ENCODE results near the gene TBC1D5. TPM values are rescaled to one million over a fixed set of nuclear protein-coding genes. Genes with fewer than 3 reads are reported as not detected.

The TBC1D5 gene
- total RNA-seq, 1 experiment from 2014 or later = 30.4 TPM

GRCh38 chr3:17672506-17672905 is 69.9 kb downstream of the TBC1D5 start:
- H3K4me1 ChIP-seq (ENCODE audit: control insufficient read depth, insufficient read depth, low read length) = no peaks in the 10 kb centered on the region
- ChIA-PET CTCF (no interaction called here), POLR2A (no interaction called here)
- no peak for TF ChIP-seq CTCF (IDR thresholded peaks at IDR 0.05)
- TF ChIP-seq TCF7L2 (IDR thresholded peaks at IDR 0.05; ENCODE audit: low read depth, low read length) = no peak
- no peak for TF ChIP-seq REST (IDR thresholded peaks at IDR 0.05; ENCODE audit: insufficient read depth in 1 of 2, low read depth in 2 of 2, low read length in 1 of 2)
- no peak for TF ChIP-seq POLR2AphosphoS5 (IDR thresholded peaks at IDR 0.05; ENCODE audit: low read depth, low read length)
- no peak for TF ChIP-seq SIN3A (IDR thresholded peaks at IDR 0.05; ENCODE audit: borderline replicate concordance, insufficient read depth, low read depth, low read length)
- BruUV-seq (replicated peaks) = no TSS peak
- DNase-seq (ENCODE audit: low read depth, low spot score) (no peak), ATAC-seq (no peak)
- in situ Hi-C loops (cut with HindIII; ENCODE audit: low pct_unique_long_range_greater_than_20kb, low sequenced_read_pairs) (no loop called here), intact Hi-C loops (cut with micrococcal nuclease; ENCODE audit: unreplicated experiment) (no loop called here)
- no peaks in the 10 kb centered on the region for H3K36me3 ChIP-seq (ENCODE audit: control insufficient read depth, insufficient read depth, low read length)
- no peak overlapping the region for H3K27ac ChIP-seq (ENCODE audit: low read length)
- H3K4me3 ChIP-seq (ENCODE audit: low read depth in 2 of 2, low read length in 2 of 2) = no peak overlapping the region
- no peaks in the 10 kb centered on the region for H3K9me3 ChIP-seq (ENCODE audit: control insufficient read depth, insufficient read depth, low read depth, low read length)
- H3K27me3 ChIP-seq (ENCODE audit: control insufficient read depth, insufficient read depth, low read length) = no peaks in the 10 kb centered on the region

- H3K27ac ChIP-seq (ENCODE audit: low read length) = no peak overlapping the region
- POLR2A ChIA-PET = no interaction called here
Measured at GRCh38 chr3:17670749-17671148, 71.7 kb downstream of the TBC1D5 start.

More at GRCh38 chr3:17670749-17671148, 71.7 kb downstream of the TBC1D5 start:
- no peak for ATAC-seq
- BruUV-seq (replicated peaks) = no TSS peak
- TF ChIP-seq SIN3A (IDR thresholded peaks at IDR 0.05; ENCODE audit: borderline replicate concordance, insufficient read depth, low read depth, low read length) (no peak), CTCF (IDR thresholded peaks at IDR 0.05) (no peak), POLR2AphosphoS5 (IDR thresholded peaks at IDR 0.05; ENCODE audit: low read depth, low read length) (no peak), TCF7L2 (IDR thresholded peaks at IDR 0.05; ENCODE audit: low read depth, low read length) (no peak), REST (IDR thresholded peaks at IDR 0.05; ENCODE audit: insufficient read depth in 1 of 2, low read depth in 2 of 2, low read length in 1 of 2) (no peak)
- no peaks in the 10 kb centered on the region for H3K36me3 ChIP-seq (ENCODE audit: control insufficient read depth, insufficient read depth, low read length)
- no peaks in the 10 kb centered on the region for H3K9me3 ChIP-seq (ENCODE audit: control insufficient read depth, insufficient read depth, low read depth, low read length)
- CTCF ChIA-PET = no interaction called here
- H3K4me1 ChIP-seq (ENCODE audit: control insufficient read depth, insufficient read depth, low read length) = no peaks in the 10 kb centered on the region
- in situ Hi-C loops (cut with HindIII; ENCODE audit: low pct_unique_long_range_greater_than_20kb, low sequenced_read_pairs) (no loop called here), intact Hi-C loops (cut with micrococcal nuclease; ENCODE audit: unreplicated experiment) (no loop called here)
- H3K27me3 ChIP-seq (ENCODE audit: control insufficient read depth, insufficient read depth, low read length) = no peaks in the 10 kb centered on the region
- H3K4me3 ChIP-seq (ENCODE audit: low read depth in 2 of 2, low read length in 2 of 2) = no peak overlapping the region
- DNase-seq (ENCODE audit: low read depth, low spot score) = no peak

Measured in Panc1 (cell line).